Subcutaneous abdominal adipose tissue (tissue), 5 donors: ENCODE data around the gene CDK17.
A peak's percentile ranks its signal among the peaks of the same experiment; 100 is the strongest.
"Not testable (repeated sequence)": the region's sequence is repeated elsewhere in the genome, so short reads cannot be mapped to it uniquely, and the experiment has no call there.

Source experiments
- H3K27ac ChIP-seq: one replicate; pipeline ENCODE4 v1.7.0; 2013; ENCODE audit warnings: low read depth, mild to moderate bottlenecking, inconsistent platforms, low read length, moderate library complexity
- H3K27me3 ChIP-seq, 5 donors: one replicate each; pipeline ENCODE4 v1.7.0; 2013; ENCODE audit warnings: low read length in 5 of 5, inconsistent platforms in 1 of 5; ENCODE audit not compliant: control insufficient read depth in 5 of 5, insufficient read depth in 4 of 5
- H3K36me3 ChIP-seq, 5 donors: one replicate each; pipeline ENCODE4 v1.7.0; 2013; ENCODE audit warnings: low read length in 5 of 5; ENCODE audit not compliant: control insufficient read depth in 5 of 5, insufficient read depth in 5 of 5
- H3K4me1 ChIP-seq, 5 donors: one replicate each; pipeline ENCODE4 v1.7.0; 2013; ENCODE audit warnings: low read length in 5 of 5, mild to moderate bottlenecking in 3 of 5, moderate library complexity in 1 of 5; ENCODE audit not compliant: control insufficient read depth in 5 of 5, insufficient read depth in 5 of 5
- H3K4me3 ChIP-seq, 5 donors: one replicate each; pipeline ENCODE4 v1.7.0; 2013; ENCODE audit warnings: low read length in 5 of 5, low read depth in 1 of 5
- H3K9ac ChIP-seq, 5 donors: one replicate each; pipeline ENCODE4 v1.7.0; 2013; ENCODE audit warnings: low read length in 5 of 5, mild to moderate bottlenecking in 4 of 5, moderate library complexity in 3 of 5
- H3K9me3 ChIP-seq, 5 donors: one replicate each; pipeline ENCODE4 v1.7.0; 2013; ENCODE audit warnings: low read length in 5 of 5; ENCODE audit not compliant: control insufficient read depth in 5 of 5
- donor health status: healthy.
- donor health status: healthy.
- donor health status: healthy.
- donor health status: healthy.
- donor health status: healthy.

CDK17 gene

GRCh38 chr12:96436366-96437170 lies 36.3 kb upstream of the CDK17 start:
- Histone ChIP-seq H3K9me3 (no peaks in the 10 kb centered on the region), H3K4me3 (no peak overlapping the region), H3K9ac (no peak overlapping the region), H3K27ac (no peak overlapping the region), H3K27me3 (no peaks in the 10 kb centered on the region), H3K4me1 (no peaks in the 10 kb centered on the region), H3K36me3 (no peaks in the 10 kb centered on the region)

- Histone ChIP-seq H3K36me3 (no peaks in the 10 kb centered on the region), H3K4me3 (no peak overlapping the region), H3K27ac (no peak overlapping the region), H3K9me3 (no peaks in the 10 kb centered on the region), H3K4me1 (peaks cover 0 to under 1% (median 0%) of the 10 kb centered on the region in 5 donors), H3K27me3 (no peaks in the 10 kb centered on the region), H3K9ac (no peak overlapping the region)
Measured at GRCh38 chr12:96434107-96434506, 33.9 kb upstream of the CDK17 start.

DNA sequence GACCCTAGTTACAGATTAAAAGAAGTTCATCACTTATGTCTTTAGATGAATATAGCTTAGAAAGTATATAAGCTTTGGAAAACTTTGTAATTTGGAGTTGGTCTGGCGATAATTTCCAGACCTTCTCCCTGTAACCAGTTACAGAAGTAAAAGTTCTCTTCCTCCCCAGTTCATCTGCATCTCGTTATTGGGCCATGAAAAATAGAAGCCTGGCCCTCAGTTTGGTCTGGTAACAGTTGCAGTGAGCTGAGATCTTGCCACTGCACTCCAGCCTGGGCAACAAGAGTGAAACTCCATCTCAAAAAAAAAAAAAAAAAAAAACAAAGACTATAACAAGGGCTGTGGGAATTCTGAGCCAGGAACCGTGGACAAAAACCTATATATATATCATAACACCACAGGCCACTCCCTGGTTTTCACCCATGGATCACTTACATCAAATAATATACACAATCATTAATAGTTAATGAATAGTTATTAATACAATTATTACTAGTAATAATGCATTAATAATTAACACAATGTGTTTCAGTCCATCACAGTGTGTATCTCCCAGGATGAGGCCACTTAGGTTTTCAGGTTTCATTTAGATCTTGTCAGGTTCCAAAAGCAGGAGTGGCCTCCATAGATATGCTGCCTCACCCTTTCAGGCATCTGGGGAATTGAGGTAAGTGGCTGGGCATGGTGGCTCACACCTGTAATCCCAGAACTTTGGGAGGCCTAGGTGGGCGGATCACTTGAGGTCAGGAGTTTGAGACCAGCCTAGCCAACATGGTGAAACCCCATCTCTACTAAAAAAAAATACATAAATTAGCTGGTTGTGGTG lies 32.5 kb upstream of the CDK17 start:
- H3K36me3 ChIP-seq, H3K27ac ChIP-seq, H3K4me1 ChIP-seq, H3K27me3 ChIP-seq, H3K9me3 ChIP-seq, H3K4me3 ChIP-seq, H3K9ac ChIP-seq: not testable (repeated sequence)

- H3K27me3 ChIP-seq: no peaks in the 10 kb centered on the region
- H3K27ac ChIP-seq: no peak overlapping the region
- H3K4me1 ChIP-seq: peaks cover 0 to 12% (median 0%) of the 10 kb centered on the region in 5 donors
- no peak overlapping the region for H3K4me3 ChIP-seq
- H3K9ac ChIP-seq: no peak overlapping the region
- no peaks in the 10 kb centered on the region for H3K36me3 ChIP-seq
- no peaks in the 10 kb centered on the region for H3K9me3 ChIP-seq
Measured at GRCh38 chr12:96431067-96431466, 30.8 kb upstream of the CDK17 start.

DNA sequence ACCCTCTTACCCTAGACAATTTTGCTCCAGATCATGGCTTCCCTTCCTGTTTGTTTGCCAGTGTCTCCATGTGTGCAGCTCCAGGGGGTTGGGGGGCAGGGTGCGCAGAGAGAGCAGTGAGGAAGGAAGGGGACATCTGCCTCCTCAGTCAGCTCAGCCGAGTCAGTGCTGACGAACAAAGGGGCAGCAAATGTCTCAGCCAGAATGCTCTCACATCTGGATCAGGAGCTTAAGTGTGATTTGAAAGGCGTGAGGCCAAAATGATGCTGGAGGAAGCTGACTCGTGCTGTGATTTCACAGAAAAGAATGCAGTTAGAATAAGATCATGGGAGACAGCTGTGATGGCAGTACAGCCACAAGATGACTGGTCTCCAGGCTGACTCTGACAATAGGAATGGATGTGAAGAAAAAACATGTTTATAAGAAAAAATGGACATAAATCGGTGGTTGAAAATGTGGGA lies 27.1 kb upstream of the CDK17 start:
- H3K36me3 ChIP-seq: no peaks in the 10 kb centered on the region
- peaks cover 0 to 12% (median 0%) of the 10 kb centered on the region in 5 donors for H3K4me1 ChIP-seq
- H3K9ac ChIP-seq: peak overlapping the region in 1 of 5 donors; percentile 46
- no peaks in the 10 kb centered on the region for H3K27me3 ChIP-seq
- H3K4me3 ChIP-seq: peak overlapping the region in 1 of 5 donors; percentile 11
- no peaks in the 10 kb centered on the region for H3K9me3 ChIP-seq
- peak overlapping the region; percentile 29 for H3K27ac ChIP-seq

- Histone ChIP-seq H3K4me3 (no peak overlapping the region), H3K9me3 (no peaks in the 10 kb centered on the region), H3K27me3 (no peaks in the 10 kb centered on the region), H3K36me3 (no peaks in the 10 kb centered on the region), H3K27ac (no peak overlapping the region), H3K4me1 (peaks cover 0 to 12% (median 3%) of the 10 kb centered on the region in 5 donors), H3K9ac (no peak overlapping the region)
Measured at GRCh38 chr12:96425951-96426350, 25.7 kb upstream of the CDK17 start.

- H3K4me3 ChIP-seq: no peak overlapping the region
- H3K4me1 ChIP-seq: peaks cover 0 to 16% (median 4%) of the 10 kb centered on the region in 5 donors
- H3K9ac ChIP-seq: no peak overlapping the region
- no peak overlapping the region for H3K27ac ChIP-seq
- H3K36me3 ChIP-seq: no peaks in the 10 kb centered on the region
- H3K9me3 ChIP-seq: no peaks in the 10 kb centered on the region
- no peaks in the 10 kb centered on the region for H3K27me3 ChIP-seq
Measured at GRCh38 chr12:96425321-96425720, 25.1 kb upstream of the CDK17 start.

GRCh38 chr12:96424601-96425000 lies 24.4 kb upstream of the CDK17 start:
- Histone ChIP-seq H3K9me3 (no peaks in the 10 kb centered on the region), H3K4me3 (no peak overlapping the region), H3K36me3 (no peaks in the 10 kb centered on the region), H3K4me1 (peaks cover 0 to 16% (median 4%) of the 10 kb centered on the region in 5 donors), H3K27ac (no peak overlapping the region), H3K9ac (no peak overlapping the region), H3K27me3 (no peaks in the 10 kb centered on the region)

- Histone ChIP-seq H3K27ac (no peak overlapping the region), H3K36me3 (no peaks in the 10 kb centered on the region), H3K9me3 (no peaks in the 10 kb centered on the region), H3K27me3 (no peaks in the 10 kb centered on the region), H3K9ac (no peak overlapping the region), H3K4me1 (peaks cover 0 to 7% (median 4%) of the 10 kb centered on the region in 5 donors), H3K4me3 (no peak overlapping the region)
Measured at GRCh38 chr12:96422192-96422591, 22.0 kb upstream of the CDK17 start.

- Histone ChIP-seq H3K36me3 (no peaks in the 10 kb centered on the region), H3K9ac (peak overlapping the region in 2 of 5 donors; percentile 18 to 40), H3K9me3 (no peaks in the 10 kb centered on the region), H3K27me3 (no peaks in the 10 kb centered on the region), H3K27ac (no peak overlapping the region), H3K4me1 (peaks cover 0 to 4% (median 3%) of the 10 kb centered on the region in 5 donors), H3K4me3 (peak overlapping the region in 4 of 5 donors; percentile 22 to 37 (median 36))
Measured at GRCh38 chr12:96421014-96421413, 20.8 kb upstream of the CDK17 start.
